MCF 10A (cell line): ENCODE results near the gene ATP2A1. TPM values are rescaled to one million over a fixed set of nuclear protein-coding genes. Genes with fewer than 3 reads are reported as not detected.

ENCODE experiments used
- BruUV-seq: library from RNA; stranded (reverse); fragments of 400-500 nt; replicated peaks from 2 replicates; lab custom pipeline; 2021; lab: Mats Ljungman, UMichigan
- CTCF ChIA-PET: fragments of 300-600 bp; sonication (Branson Sonifier 250); formaldehyde crosslinking; extraction: SDS; loops from one replicate; lab custom pipeline; 2021; ENCODE audit warnings: antibody characterized with exemption, inconsistent platforms; lab: Yijun Ruan, JAX
- POLR2A ChIA-PET: fragments of 300-600, 350-650 bp; sonication (Branson Sonifier 250); formaldehyde crosslinking; extraction: SDS; loops from one replicate; lab custom pipeline; 2020; ENCODE audit warnings: antibody characterized with exemption, inconsistent platforms; lab: Yijun Ruan, JAX
- DNase-seq: peaks from one replicate; pipeline ENCODE4 v3.0.0-alpha.2; 2018; ENCODE audit not compliant: unreplicated experiment
- H3K27ac Mint-ChIP-seq: one replicate; pipeline ENCODE4 v1.8.0; 2022; ENCODE audit warnings: mild to moderate bottlenecking, low read depth, mixed read lengths; ENCODE audit not compliant: unreplicated experiment
- H3K27me3 Mint-ChIP-seq: one replicate; pipeline ENCODE4 v1.8.0; 2022; ENCODE audit warnings: mixed read lengths; ENCODE audit not compliant: insufficient read depth, unreplicated experiment
- H3K36me3 Mint-ChIP-seq: one replicate; pipeline ENCODE4 v1.8.0; 2022; ENCODE audit warnings: mild to moderate bottlenecking, moderate library complexity, mixed read lengths; ENCODE audit not compliant: insufficient read depth, unreplicated experiment
- H3K4me1 Mint-ChIP-seq: one replicate; pipeline ENCODE4 v1.8.0; 2022; ENCODE audit warnings: mixed read lengths; ENCODE audit not compliant: insufficient read depth, unreplicated experiment
- H3K4me3 Mint-ChIP-seq: one replicate; pipeline ENCODE4 v1.8.0; 2022; ENCODE audit warnings: mild to moderate bottlenecking, moderate library complexity, mixed read lengths; ENCODE audit not compliant: unreplicated experiment
- H3K9me3 Mint-ChIP-seq: one replicate; pipeline ENCODE4 v1.8.0; 2022; ENCODE audit warnings: mixed read lengths; ENCODE audit not compliant: unreplicated experiment
- CTCF ChIP-seq: fragments of 200-600 bp; IDR thresholded peaks from one replicate; pipeline ENCODE4 v1.8.0; 2022; ENCODE audit warnings: antibody characterized with exemption, mild to moderate bottlenecking; ENCODE audit not compliant: unreplicated experiment
- intact Hi-C: fragments of 100-400 bp; cut with micrococcal nuclease; formaldehyde crosslinking; loops from 2 replicates; pipeline ENCODE4 v1.14.1; 2022
- total RNA-seq: library from RNA; stranded (reverse); gene quantifications from 2 replicates; pipeline ENCODE4 v1.2.3, GENCODE V29; 2022

The ATP2A1 gene
- total RNA-seq, 1 experiment from 2014 or later: 0.23 TPM

GRCh38 chr16:28877655-28878000, 660 bp upstream of the ATP2A1 start:
- TF ChIP-seq CTCF: no peak
- no peak for DNase-seq
- Mint-ChIP-seq H3K27me3 (no peaks in the 10 kb centered on the region), H3K4me1 (no peaks in the 10 kb centered on the region), H3K36me3 (no peaks in the 10 kb centered on the region), H3K4me3 (no peak overlapping the region), H3K27ac (no peak overlapping the region), H3K9me3 (no peaks in the 10 kb centered on the region)
- ChIA-PET CTCF (no interaction called here), POLR2A (no interaction called here)
- intact Hi-C loops: loop anchor here (5.0 kb wide), 1 partner anchor 330 kb away; no protein-coding TSS in a partner anchor
- BruUV-seq: no TSS peak

GRCh38 chr16:28879261-28879840, 1.1 kb downstream of the ATP2A1 start:
- Mint-ChIP-seq H3K36me3 (no peaks in the 10 kb centered on the region), H3K27me3 (peaks cover 11% of the 10 kb centered on the region), H3K27ac (no peak overlapping the region), H3K4me3 (peak overlapping the region; percentile 79), H3K4me1 (no peaks in the 10 kb centered on the region), H3K9me3 (no peaks in the 10 kb centered on the region)
- POLR2A ChIA-PET: interaction anchor here (1.1 to 1.8 kb wide), 5 partner anchors 9 to 45 kb away, joined by 3 to 11 read pairs (median 6); partner anchors contain the start of genes RABEP2 and SH2B1
- TF ChIP-seq CTCF: no peak
- intact Hi-C loops: loop anchor here (2.0 to 5.0 kb wide), 2 partner anchors 65 to 332 kb away; no protein-coding TSS in a partner anchor
- BruUV-seq: no TSS peak
- CTCF ChIA-PET: interaction anchor here (0.6 to 1.7 kb wide), 4 partner anchors 15 to 94 kb away, joined by 3 to 10 read pairs (median 4); no protein-coding TSS in a partner anchor
- no peak for DNase-seq

- intact Hi-C loops: loop anchor here (2.0 to 5.0 kb wide), 2 partner anchors 65 to 333 kb away; no protein-coding TSS in a partner anchor
- H3K36me3 Mint-ChIP-seq: no peaks in the 10 kb centered on the region
- H3K4me1 Mint-ChIP-seq: no peaks in the 10 kb centered on the region
- peak; percentile 82 for DNase-seq
- POLR2A ChIA-PET: interaction anchor here (1.1 to 1.8 kb wide), 5 partner anchors 9 to 44 kb away, joined by 3 to 11 read pairs (median 6); partner anchors contain the start of genes RABEP2 and SH2B1
- no peaks in the 10 kb centered on the region for H3K9me3 Mint-ChIP-seq
- peaks cover 12% of the 10 kb centered on the region for H3K27me3 Mint-ChIP-seq
- no TSS peak for BruUV-seq
- CTCF ChIA-PET: interaction anchor here (0.6 to 1.7 kb wide), 5 partner anchors 15 to 94 kb away, joined by 3 to 10 read pairs (median 5); no protein-coding TSS in a partner anchor
- H3K27ac Mint-ChIP-seq: no peak overlapping the region
- peak overlapping the region; percentile 79 for H3K4me3 Mint-ChIP-seq
- no peak for TF ChIP-seq CTCF
Observed at GRCh38 chr16:28879841-28880588, 1.7 kb downstream of the ATP2A1 start.

GRCh38 chr16:28880589-28880915, 2.3 kb downstream of the ATP2A1 start:
- POLR2A ChIA-PET: interaction anchor here (1.8 kb wide), 1 partner anchor 10 kb away, joined by 6 read pairs; no protein-coding TSS in a partner anchor
- TF ChIP-seq CTCF: no peak
- Mint-ChIP-seq H3K4me3 (peak overlapping the region; percentile 1), H3K36me3 (no peaks in the 10 kb centered on the region), H3K4me1 (no peaks in the 10 kb centered on the region), H3K9me3 (no peaks in the 10 kb centered on the region), H3K27ac (no peak overlapping the region), H3K27me3 (peaks cover 12% of the 10 kb centered on the region)
- intact Hi-C loops: no loop called here
- DNase-seq: no peak
- CTCF ChIA-PET: interaction anchor here (0.6 to 0.7 kb wide), 2 partner anchors 22 to 63 kb away, joined by 3 to 5 read pairs; no protein-coding TSS in a partner anchor
- no TSS peak for BruUV-seq
